HepG2 (cell line): ENCODE data around the gene PTGDR2. TPM values are rescaled to one million over a fixed set of nuclear protein-coding genes. Genes with fewer than 3 reads are reported as not detected.

Experiments
- ATF7 ChIP-seq, 2 experiments: fragments of 450-650 bp in 1 of 2; sonication (generic) in 1 of 2; formaldehyde crosslinking in 1 of 2; IDR thresholded peaks; 2 replicates each; pipeline versions ENCODE4 v1.4.0 to v1.6.1; 2016 to 2020; ENCODE audit warnings: antibody characterized with exemption in 1 of 2, mild to moderate bottlenecking in 1 of 2, missing genetic modification reagents in 1 of 2
- GATAD1 ChIP-seq: IDR thresholded peaks from 2 replicates; pipeline ENCODE4 v1.6.1; 2016; ENCODE audit warnings: missing genetic modification reagents, missing compliant biosample characterization
- HDAC1 ChIP-seq: sonication (generic); formaldehyde crosslinking; IDR thresholded peaks from 2 replicates; pipeline ENCODE4 v1.5.1; 2020; ENCODE audit warnings: mild to moderate bottlenecking, missing genetic modification reagents
- HMG20A ChIP-seq: IDR thresholded peaks from 2 replicates; pipeline ENCODE4 v1.6.1; 2016; ENCODE audit warnings: borderline replicate concordance
- KDM5B ChIP-seq: sonication (generic); formaldehyde crosslinking; IDR thresholded peaks from 2 replicates; pipeline ENCODE4 v1.4.0; 2020; ENCODE audit warnings: missing genetic modification reagents, mild to moderate bottlenecking, borderline replicate concordance
- MATR3 ChIP-seq: sonication (generic); formaldehyde crosslinking; IDR thresholded peaks from 2 replicates; pipeline ENCODE4 v1.4.0; 2020; ENCODE audit warnings: missing genetic modification reagents
- NR3C1 ChIP-seq: sonication (generic); formaldehyde crosslinking; IDR thresholded peaks from 2 replicates; pipeline ENCODE4 v1.4.0; 2020; ENCODE audit warnings: missing genetic modification reagents
- PHF21A ChIP-seq: sonication (generic); formaldehyde crosslinking; IDR thresholded peaks from 2 replicates; pipeline ENCODE4 v1.5.0; 2020; ENCODE audit warnings: mild to moderate bottlenecking, missing genetic modification reagents
- ZNF75D ChIP-seq: sonication (generic); formaldehyde crosslinking; IDR thresholded peaks from 2 replicates; pipeline ENCODE4 v1.8.1; 2023; ENCODE audit warnings: missing genetic modification reagents, mild to moderate bottlenecking, borderline replicate concordance
- ZNF768 ChIP-seq: sonication (generic); formaldehyde crosslinking; IDR thresholded peaks from 2 replicates; pipeline ENCODE4 v1.4.0; 2020; ENCODE audit warnings: missing genetic modification reagents
- polyA plus RNA-seq, 8 experiments: library from polyadenylated mRNA; depleted of rRNA in 3 of 8; stranded (reverse) in 7 of 8; unstranded in 1 of 8; fragments of >200 nt; fragmentation: Illumina TruSeq in 4 of 8; extraction: Trizol in 4 of 8; gene quantifications; 2 replicates each; pipeline versions ENCODE4 v1.2.1 to v1.2.3, GENCODE V29; 2011 to 2016; ENCODE audit warnings: low read depth in 4 of 8, missing spikeins in 1 of 8, mixed read lengths in 1 of 8; ENCODE audit not compliant: insufficient read depth in 1 of 8
- total RNA-seq, 5 experiments: library from RNA; depleted of rRNA; stranded (reverse); fragments of >200 nt; fragmentation: Illumina TruSeq; extraction: Trizol; gene quantifications; 2 replicates each; pipeline ENCODE4 v1.2.3, GENCODE V29; 2016; ENCODE audit warnings: low read depth in 1 of 5
- TF ChIP-seq, protein P1 (sequence below): sonication (generic); formaldehyde crosslinking; IDR thresholded peaks from 2 replicates; pipeline ENCODE4 v1.4.0; 2020; ENCODE audit warnings: missing genetic modification reagents
- TF ChIP-seq, protein P2 (sequence below): sonication (generic); formaldehyde crosslinking; IDR thresholded peaks from 2 replicates; pipeline ENCODE4 v1.4.0; 2020; ENCODE audit warnings: low read depth, missing genetic modification reagents
- TF ChIP-seq, protein P3 (sequence below): sonication (generic); formaldehyde crosslinking; IDR thresholded peaks from 2 replicates; pipeline ENCODE4 v1.4.0; 2020; ENCODE audit warnings: missing genetic modification reagents, low read depth, mild to moderate bottlenecking, borderline replicate concordance
- TF ChIP-seq, protein P4 (sequence below): sonication (generic); formaldehyde crosslinking; IDR thresholded peaks from 2 replicates; pipeline ENCODE4 v1.8.1; 2023; ENCODE audit warnings: mild to moderate bottlenecking, inconsistent platforms, moderate library complexity, missing genetic modification reagents, borderline replicate concordance
- TF ChIP-seq, protein P5 (sequence below): sonication (generic); formaldehyde crosslinking; IDR thresholded peaks from 2 replicates; pipeline ENCODE4 v1.4.0; 2020; ENCODE audit warnings: low read depth, mild to moderate bottlenecking, missing genetic modification reagents
- TF ChIP-seq, protein P6 (sequence below): sonication (generic); formaldehyde crosslinking; conservative IDR thresholded peaks from 2 replicates; pipeline ENCODE4 v1.4.0; 2020; ENCODE audit warnings: missing genetic modification reagents

Gene PTGDR2
- total and polyA plus RNA-seq, 2 of the 13 experiments (the other 11 are each of a cell fraction or from before 2014, with no cell fraction given), result 1.9 to 2.5 TPM

DNA sequence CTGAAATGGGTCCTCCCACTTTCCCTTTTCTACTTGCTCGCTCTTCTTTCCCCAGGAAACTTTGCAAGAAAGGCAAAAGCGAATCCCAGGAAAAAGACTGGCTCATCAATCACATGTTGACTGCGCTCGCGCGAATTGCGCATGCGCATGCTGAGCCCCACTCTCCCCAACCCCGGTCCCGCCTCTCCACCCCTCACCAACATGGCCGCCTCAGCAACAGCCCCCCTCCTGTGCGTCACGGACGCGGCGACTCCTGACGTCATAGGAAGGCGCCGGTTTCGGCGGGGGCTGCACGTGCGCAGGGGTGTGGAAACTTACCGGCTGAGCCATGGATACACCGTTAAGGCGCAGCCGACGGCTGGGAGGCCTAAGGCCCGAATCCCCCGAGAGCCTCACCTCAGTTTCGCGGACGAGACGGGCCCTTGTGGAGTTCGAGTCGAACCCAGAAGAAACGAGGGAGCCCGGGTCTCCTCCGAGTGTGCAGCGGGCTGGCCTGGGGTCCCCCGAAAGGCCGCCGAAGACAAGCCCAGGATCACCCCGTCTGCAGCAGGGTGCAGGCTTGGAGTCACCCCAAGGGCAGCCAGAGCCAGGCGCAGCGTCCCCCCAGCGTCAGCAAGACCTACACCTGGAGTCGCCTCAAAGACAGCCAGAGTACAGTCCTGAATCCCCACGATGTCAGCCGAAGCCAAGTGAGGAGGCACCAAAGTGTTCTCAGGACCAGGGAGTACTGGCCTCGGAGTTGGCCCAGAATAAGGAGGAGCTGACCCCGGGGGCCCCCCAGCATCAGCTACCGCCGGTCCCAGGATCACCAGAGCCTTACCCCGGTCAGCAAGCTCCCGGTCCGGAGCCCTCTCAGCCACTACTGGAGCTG, 13.7 kb downstream of the PTGDR2 start, which contains the start of gene CCDC86 (continued):
- TF ChIP-seq, protein P1, sequence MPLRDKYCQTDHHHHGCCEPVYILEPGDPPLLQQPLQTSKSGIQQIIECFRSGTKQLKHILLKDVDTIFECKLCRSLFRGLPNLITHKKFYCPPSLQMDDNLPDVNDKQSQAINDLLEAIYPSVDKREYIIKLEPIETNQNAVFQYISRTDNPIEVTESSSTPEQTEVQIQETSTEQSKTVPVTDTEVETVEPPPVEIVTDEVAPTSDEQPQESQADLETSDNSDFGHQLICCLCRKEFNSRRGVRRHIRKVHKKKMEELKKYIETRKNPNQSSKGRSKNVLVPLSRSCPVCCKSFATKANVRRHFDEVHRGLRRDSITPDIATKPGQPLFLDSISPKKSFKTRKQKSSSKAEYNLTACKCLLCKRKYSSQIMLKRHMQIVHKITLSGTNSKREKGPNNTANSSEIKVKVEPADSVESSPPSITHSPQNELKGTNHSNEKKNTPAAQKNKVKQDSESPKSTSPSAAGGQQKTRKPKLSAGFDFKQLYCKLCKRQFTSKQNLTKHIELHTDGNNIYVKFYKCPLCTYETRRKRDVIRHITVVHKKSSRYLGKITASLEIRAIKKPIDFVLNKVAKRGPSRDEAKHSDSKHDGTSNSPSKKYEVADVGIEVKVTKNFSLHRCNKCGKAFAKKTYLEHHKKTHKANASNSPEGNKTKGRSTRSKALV (CRISPR knock-in tag), result peak; percentile 25
- TF ChIP-seq MATR3, result no peak
- no peak for TF ChIP-seq NR3C1
- TF ChIP-seq, protein P2, sequence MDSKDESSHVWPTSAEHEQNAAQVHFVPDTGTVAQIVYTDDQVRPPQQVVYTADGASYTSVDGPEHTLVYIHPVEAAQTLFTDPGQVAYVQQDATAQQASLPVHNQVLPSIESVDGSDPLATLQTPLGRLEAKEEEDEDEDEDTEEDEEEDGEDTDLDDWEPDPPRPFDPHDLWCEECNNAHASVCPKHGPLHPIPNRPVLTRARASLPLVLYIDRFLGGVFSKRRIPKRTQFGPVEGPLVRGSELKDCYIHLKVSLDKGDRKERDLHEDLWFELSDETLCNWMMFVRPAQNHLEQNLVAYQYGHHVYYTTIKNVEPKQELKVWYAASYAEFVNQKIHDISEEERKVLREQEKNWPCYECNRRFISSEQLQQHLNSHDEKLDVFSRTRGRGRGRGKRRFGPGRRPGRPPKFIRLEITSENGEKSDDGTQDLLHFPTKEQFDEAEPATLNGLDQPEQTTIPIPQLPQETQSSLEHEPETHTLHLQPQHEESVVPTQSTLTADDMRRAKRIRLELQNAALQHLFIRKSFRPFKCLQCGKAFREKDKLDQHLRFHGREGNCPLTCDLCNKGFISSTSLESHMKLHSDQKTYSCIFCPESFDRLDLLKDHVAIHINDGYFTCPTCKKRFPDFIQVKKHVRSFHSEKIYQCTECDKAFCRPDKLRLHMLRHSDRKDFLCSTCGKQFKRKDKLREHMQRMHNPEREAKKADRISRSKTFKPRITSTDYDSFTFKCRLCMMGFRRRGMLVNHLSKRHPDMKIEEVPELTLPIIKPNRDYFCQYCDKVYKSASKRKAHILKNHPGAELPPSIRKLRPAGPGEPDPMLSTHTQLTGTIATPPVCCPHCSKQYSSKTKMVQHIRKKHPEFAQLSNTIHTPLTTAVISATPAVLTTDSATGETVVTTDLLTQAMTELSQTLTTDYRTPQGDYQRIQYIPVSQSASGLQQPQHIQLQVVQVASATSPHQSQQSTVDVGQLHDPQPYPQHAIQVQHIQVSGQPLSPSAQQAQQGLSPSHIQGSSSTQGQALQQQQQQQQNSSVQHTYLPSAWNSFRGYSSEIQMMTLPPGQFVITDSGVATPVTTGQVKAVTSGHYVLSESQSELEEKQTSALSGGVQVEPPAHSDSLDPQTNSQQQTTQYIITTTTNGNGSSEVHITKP (CRISPR knock-in tag), result 0 out of 2 replicates have a peak, but pooled peaks have one; percentile 74
- peak; percentile 40; the same call in 1 of the 2 replicates for TF ChIP-seq ZNF768
- peak; percentile 72 for TF ChIP-seq PHF21A (CRISPR knock-in tag)
- TF ChIP-seq, protein P3, sequence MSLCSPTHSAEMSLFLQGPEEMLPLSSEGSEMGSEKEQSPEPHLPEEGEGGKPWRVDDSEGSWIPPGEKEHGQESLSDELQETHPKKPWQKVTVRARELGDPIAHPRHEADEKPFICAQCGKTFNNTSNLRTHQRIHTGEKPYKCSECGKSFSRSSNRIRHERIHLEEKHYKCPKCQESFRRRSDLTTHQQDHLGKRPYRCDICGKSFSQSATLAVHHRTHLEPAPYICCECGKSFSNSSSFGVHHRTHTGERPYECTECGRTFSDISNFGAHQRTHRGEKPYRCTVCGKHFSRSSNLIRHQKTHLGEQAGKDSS, result peak; percentile 78; the same call in 1 of the 2 replicates
- TF ChIP-seq, protein P4, sequence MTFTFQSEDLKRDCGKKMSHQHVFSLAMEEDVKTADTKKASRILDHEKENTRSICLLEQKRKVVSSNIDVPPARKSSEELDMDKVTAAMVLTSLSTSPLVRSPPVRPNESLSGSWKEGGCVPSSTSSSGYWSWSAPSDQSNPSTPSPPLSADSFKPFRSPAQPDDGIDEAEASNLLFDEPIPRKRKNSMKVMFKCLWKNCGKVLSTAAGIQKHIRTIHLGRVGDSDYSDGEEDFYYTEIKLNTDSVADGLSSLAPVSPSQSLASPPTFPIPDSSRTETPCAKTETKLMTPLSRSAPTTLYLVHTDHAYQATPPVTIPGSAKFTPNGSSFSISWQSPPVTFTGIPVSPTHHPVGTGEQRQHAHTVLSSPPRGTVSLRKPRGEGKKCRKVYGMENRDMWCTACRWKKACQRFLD, result peak; percentile 89
- TF ChIP-seq, protein P5, sequence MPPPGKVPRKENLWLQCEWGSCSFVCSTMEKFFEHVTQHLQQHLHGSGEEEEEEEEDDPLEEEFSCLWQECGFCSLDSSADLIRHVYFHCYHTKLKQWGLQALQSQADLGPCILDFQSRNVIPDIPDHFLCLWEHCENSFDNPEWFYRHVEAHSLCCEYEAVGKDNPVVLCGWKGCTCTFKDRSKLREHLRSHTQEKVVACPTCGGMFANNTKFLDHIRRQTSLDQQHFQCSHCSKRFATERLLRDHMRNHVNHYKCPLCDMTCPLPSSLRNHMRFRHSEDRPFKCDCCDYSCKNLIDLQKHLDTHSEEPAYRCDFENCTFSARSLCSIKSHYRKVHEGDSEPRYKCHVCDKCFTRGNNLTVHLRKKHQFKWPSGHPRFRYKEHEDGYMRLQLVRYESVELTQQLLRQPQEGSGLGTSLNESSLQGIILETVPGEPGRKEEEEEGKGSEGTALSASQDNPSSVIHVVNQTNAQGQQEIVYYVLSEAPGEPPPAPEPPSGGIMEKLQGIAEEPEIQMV, result no peak
- TF ChIP-seq, protein P6, sequence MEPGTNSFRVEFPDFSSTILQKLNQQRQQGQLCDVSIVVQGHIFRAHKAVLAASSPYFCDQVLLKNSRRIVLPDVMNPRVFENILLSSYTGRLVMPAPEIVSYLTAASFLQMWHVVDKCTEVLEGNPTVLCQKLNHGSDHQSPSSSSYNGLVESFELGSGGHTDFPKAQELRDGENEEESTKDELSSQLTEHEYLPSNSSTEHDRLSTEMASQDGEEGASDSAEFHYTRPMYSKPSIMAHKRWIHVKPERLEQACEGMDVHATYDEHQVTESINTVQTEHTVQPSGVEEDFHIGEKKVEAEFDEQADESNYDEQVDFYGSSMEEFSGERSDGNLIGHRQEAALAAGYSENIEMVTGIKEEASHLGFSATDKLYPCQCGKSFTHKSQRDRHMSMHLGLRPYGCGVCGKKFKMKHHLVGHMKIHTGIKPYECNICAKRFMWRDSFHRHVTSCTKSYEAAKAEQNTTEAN (CRISPR knock-in tag), result peak; percentile 65; the same call in 1 of the 2 replicates
- TF ChIP-seq KDM5B, result peak; percentile 95
- peak; percentile 94 for TF ChIP-seq ATF7 (IDR thresholded peaks at IDR 0.05)
- TF ChIP-seq ATF7 (CRISPR knock-in tag; IDR thresholded peaks at IDR 0.05), result peak; percentile 84; the same call in 1 of the 2 replicates
- TF ChIP-seq HDAC1 (CRISPR knock-in tag), result peak; percentile 99
- no peak for TF ChIP-seq ZNF75D (CRISPR knock-in tag)
- no peak; the same call in 1 of the 2 replicates for TF ChIP-seq HMG20A (CRISPR knock-in tag)
- TF ChIP-seq GATAD1, result peak; percentile 97
